ENCODE results near the gene TCF21. TPM values are rescaled to one million over a fixed set of nuclear protein-coding genes. Genes with fewer than 3 reads are reported as not detected.

The TCF21 gene
- total and polyA plus RNA-seq, 4 donors, result 14.5 to 80.9 (median 31.6) TPM

GRCh38 chr6:133855276-133855990 is 33.5 kb upstream of the TCF21 start:
- ATAC-seq (ENCODE audit: insufficient read depth, low FRiP score) (no peak), DNase-seq (peak in 1 of 3 donors; percentile 55)
- Histone ChIP-seq H3K36me3 (ENCODE audit: control insufficient read depth in 4 of 4, insufficient read depth in 4 of 4, low read length in 4 of 4) (no peaks in the 10 kb centered on the region), H3K4me3 (no peak overlapping the region), H3K27me3 (ENCODE audit: control insufficient read depth in 3 of 3, insufficient read depth in 3 of 3, low read length in 2 of 3) (peaks cover 0 to 21% (median 10%) of the 10 kb centered on the region in 3 donors), H3K9me3 (ENCODE audit: control insufficient read depth in 4 of 4, insufficient read depth in 3 of 4, low read length in 3 of 4) (no peaks in the 10 kb centered on the region), H3K4me1 (ENCODE audit: control insufficient read depth in 5 of 5, insufficient read depth in 5 of 5, low read length in 5 of 5) (peaks cover 0 to 11% (median 0%) of the 10 kb centered on the region in 5 donors), H3K27ac (ENCODE audit: low read depth in 1 of 2, low read length in 1 of 2) (no peak overlapping the region), H3K9ac (ENCODE audit: insufficient read depth in 1 of 2, low read length in 2 of 2) (peak overlapping the region in 1 of 2 donors; percentile 34)
- no peak for TF ChIP-seq CTCF (IDR thresholded peaks at IDR 0.05; ENCODE audit: control extremely low read depth, extremely low read depth)
- 18 to 24% methylated on average over 16 of the region's 16 CpGs for WGBS, 2 donors

DNA sequence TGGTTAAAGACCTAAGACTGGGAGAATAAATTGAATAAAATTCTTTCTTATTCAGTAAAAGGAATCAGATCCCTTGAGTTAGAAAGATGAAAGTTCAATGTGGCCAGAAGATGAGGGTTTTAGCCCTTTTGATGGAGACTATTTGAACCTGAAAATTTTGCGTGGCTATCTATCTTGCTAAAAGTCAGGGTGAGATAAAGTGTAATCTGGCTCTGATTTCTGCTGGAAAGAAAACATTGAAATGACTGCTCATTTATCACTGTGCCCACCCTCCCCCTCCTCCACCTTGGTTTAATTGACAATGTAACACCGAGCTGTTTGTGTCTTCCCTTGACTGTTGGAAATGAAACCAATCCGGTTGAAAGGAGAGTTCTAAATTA is 32.9 kb upstream of the TCF21 start:
- Histone ChIP-seq H3K9ac (ENCODE audit: insufficient read depth in 1 of 2, low read length in 2 of 2) (no peak overlapping the region), H3K27ac (ENCODE audit: low read depth in 1 of 2, low read length in 1 of 2) (no peak overlapping the region), H3K4me1 (ENCODE audit: control insufficient read depth in 5 of 5, insufficient read depth in 5 of 5, low read length in 5 of 5) (peaks cover 0 to 11% (median 0%) of the 10 kb centered on the region in 5 donors), H3K36me3 (ENCODE audit: control insufficient read depth in 4 of 4, insufficient read depth in 4 of 4, low read length in 4 of 4) (no peaks in the 10 kb centered on the region), H3K4me3 (no peak overlapping the region), H3K9me3 (ENCODE audit: control insufficient read depth in 4 of 4, insufficient read depth in 3 of 4, low read length in 3 of 4) (peaks cover 0 to 5% (median 0%) of the 10 kb centered on the region in 4 donors), H3K27me3 (ENCODE audit: control insufficient read depth in 3 of 3, insufficient read depth in 3 of 3, low read length in 2 of 3) (peaks cover 0 to 21% (median 10%) of the 10 kb centered on the region in 3 donors)
- DNase-seq (no peak), ATAC-seq (ENCODE audit: insufficient read depth, low FRiP score) (no peak)
- 12 to 24% methylated on average over 3 of the region's 3 CpGs for WGBS, 2 donors
- TF ChIP-seq CTCF (IDR thresholded peaks at IDR 0.05; ENCODE audit: control extremely low read depth, extremely low read depth), result no peak

DNA sequence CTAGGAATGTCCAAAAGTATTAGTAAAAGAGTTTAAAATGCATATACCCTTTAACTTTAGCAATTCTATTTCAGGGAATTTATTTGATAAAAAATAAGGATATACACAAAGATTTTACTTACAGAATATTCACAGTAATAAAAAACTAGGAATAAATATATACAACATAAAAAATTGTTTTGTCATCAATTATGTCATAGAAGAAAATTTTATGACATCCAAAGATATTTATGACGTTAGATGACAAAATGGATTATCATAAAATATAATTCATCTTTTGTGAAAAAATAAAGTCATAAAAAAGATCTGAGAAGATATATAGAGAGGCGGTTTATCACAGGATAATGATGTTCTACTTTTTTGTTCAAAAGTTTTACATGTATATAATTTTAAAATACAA is 32.0 kb upstream of the TCF21 start:
- no peak for TF ChIP-seq CTCF (IDR thresholded peaks at IDR 0.05; ENCODE audit: control extremely low read depth, extremely low read depth)
- ATAC-seq (ENCODE audit: insufficient read depth, low FRiP score), result no peak
- 85 to 88% methylated on average over 2 of the region's 2 CpGs for WGBS, 2 donors

More for the DNA sequence above, 32.0 kb upstream of the TCF21 start:
- H3K9me3 ChIP-seq (ENCODE audit: control insufficient read depth in 4 of 4, insufficient read depth in 3 of 4, low read length in 3 of 4), result peaks cover 0 to 8% (median under 1%) of the 10 kb centered on the region in 4 donors
- no peaks in the 10 kb centered on the region for H3K36me3 ChIP-seq (ENCODE audit: control insufficient read depth in 4 of 4, insufficient read depth in 4 of 4, low read length in 4 of 4)
- H3K9ac ChIP-seq (ENCODE audit: insufficient read depth in 1 of 2, low read length in 2 of 2), result no peak overlapping the region
- H3K27ac ChIP-seq (ENCODE audit: low read depth in 1 of 2, low read length in 1 of 2), result no peak overlapping the region
- peaks cover 0 to 11% (median 0%) of the 10 kb centered on the region in 5 donors for H3K4me1 ChIP-seq (ENCODE audit: control insufficient read depth in 5 of 5, insufficient read depth in 5 of 5, low read length in 5 of 5)
- H3K4me3 ChIP-seq, result no peak overlapping the region
- DNase-seq, result no peak
- H3K27me3 ChIP-seq (ENCODE audit: control insufficient read depth in 3 of 3, insufficient read depth in 3 of 3, low read length in 2 of 3), result peaks cover 0 to 21% (median 10%) of the 10 kb centered on the region in 3 donors
